GM06990 (cell line): ENCODE data around the gene KANSL1.

Experiments
- DNase-seq: peaks from one replicate; pipeline ENCODE4 v3.0.0-alpha.2; 2011; ENCODE audit not compliant: insufficient read length; ENCODE audit errors: extremely low read depth
- H3K27me3 ChIP-seq: replicated peaks from 2 replicates; pipeline ENCODE4 v1.6.0; 2011; ENCODE audit warnings: low read length; ENCODE audit not compliant: control insufficient read depth, insufficient read depth
- H3K36me3 ChIP-seq: 2 replicates; pipeline ENCODE4 v1.5.1; 2011; ENCODE audit warnings: low read length; ENCODE audit not compliant: control insufficient read depth, insufficient read depth
- H3K4me3 ChIP-seq: replicated peaks from 2 replicates; pipeline ENCODE4 v1.5.1; 2011; ENCODE audit warnings: low read depth, mild to moderate bottlenecking, control low read depth, low read length
- TF ChIP-seq, protein P1 (sequence below): IDR thresholded peaks from 2 replicates; pipeline ENCODE4 v1.5.1; 2011; ENCODE audit warnings: low read length, control low read depth, mild to moderate bottlenecking, inconsistent platforms; ENCODE audit not compliant: insufficient read depth, poor library complexity, severe bottlenecking

Gene KANSL1

DNA sequence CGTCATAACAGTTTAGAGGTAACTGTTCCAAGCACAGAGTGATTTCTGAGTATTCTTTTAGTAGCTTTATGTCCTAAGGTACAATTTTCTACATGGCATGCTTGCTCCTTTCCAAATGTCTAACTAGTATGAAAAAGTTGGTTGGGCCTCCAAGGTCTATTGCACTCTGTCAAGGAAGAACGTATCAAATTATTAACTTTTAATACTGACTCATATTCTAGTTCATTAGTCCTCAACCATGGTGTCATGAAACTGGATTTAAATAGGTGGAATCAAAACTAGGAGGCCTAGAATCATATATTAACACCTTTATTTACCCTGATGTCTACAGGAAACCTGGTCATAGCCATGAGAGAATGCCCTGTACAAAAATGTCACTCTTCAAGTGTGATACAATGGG lies 132.8 kb downstream of the KANSL1 start:
- DNase-seq = no peak
- TF ChIP-seq, protein P1, sequence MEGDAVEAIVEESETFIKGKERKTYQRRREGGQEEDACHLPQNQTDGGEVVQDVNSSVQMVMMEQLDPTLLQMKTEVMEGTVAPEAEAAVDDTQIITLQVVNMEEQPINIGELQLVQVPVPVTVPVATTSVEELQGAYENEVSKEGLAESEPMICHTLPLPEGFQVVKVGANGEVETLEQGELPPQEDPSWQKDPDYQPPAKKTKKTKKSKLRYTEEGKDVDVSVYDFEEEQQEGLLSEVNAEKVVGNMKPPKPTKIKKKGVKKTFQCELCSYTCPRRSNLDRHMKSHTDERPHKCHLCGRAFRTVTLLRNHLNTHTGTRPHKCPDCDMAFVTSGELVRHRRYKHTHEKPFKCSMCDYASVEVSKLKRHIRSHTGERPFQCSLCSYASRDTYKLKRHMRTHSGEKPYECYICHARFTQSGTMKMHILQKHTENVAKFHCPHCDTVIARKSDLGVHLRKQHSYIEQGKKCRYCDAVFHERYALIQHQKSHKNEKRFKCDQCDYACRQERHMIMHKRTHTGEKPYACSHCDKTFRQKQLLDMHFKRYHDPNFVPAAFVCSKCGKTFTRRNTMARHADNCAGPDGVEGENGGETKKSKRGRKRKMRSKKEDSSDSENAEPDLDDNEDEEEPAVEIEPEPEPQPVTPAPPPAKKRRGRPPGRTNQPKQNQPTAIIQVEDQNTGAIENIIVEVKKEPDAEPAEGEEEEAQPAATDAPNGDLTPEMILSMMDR = no peak
- Histone ChIP-seq H3K4me3 (no peak overlapping the region), H3K36me3 (no peaks in the 10 kb centered on the region; the same call in none of the 2 replicates), H3K27me3 (no peaks in the 10 kb centered on the region)

DNA sequence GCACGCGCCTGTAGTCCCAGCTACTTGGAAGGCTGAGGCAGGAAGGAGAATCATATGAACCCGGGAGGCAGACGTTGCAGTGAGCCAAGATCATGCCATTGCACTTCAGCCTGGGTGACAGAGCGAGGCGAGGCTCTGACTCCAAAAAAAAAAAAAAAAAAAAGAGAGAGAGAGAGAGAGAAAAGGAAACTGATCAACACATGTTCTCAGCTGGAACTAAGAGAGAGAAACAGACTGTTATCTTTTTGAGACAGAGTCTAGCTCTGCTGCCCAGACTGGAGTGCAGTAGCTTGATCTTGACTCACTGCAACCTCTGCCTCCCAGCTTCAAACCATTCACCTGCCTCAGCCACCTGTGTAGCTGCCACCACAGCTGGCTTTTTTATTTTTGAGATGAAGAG lies 133.7 kb downstream of the KANSL1 start:
- H3K4me3 ChIP-seq = no peak overlapping the region
- H3K27me3 ChIP-seq = no peaks in the 10 kb centered on the region
- no peaks in the 10 kb centered on the region; the same call in none of the 2 replicates for H3K36me3 ChIP-seq
- DNase-seq = no peak
- TF ChIP-seq, protein P1 = no peak

DNA sequence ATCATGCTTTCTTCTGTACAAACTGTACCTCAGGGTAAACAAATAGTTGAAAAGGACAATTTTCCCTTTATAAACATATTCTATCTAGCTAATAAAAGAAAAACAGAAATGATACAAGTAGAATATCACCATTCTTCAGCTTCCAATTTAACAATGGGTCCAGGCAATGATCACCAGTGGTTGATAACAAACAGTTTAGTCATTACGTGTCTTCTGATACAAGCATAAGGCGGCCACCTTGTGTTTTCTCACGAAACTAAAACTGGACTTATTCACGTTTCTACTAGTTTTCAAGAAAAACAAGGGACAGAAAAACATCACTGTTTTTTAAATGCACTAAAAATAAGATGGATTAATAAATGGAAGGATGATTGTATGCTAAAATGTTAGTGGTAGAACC lies 135.9 kb downstream of the KANSL1 start:
- Histone ChIP-seq H3K36me3 (no peaks in the 10 kb centered on the region; the same call in 1 of the 2 replicates), H3K27me3 (no peaks in the 10 kb centered on the region), H3K4me3 (no peak overlapping the region)
- TF ChIP-seq, protein P1 = no peak
- DNase-seq = no peak

DNA sequence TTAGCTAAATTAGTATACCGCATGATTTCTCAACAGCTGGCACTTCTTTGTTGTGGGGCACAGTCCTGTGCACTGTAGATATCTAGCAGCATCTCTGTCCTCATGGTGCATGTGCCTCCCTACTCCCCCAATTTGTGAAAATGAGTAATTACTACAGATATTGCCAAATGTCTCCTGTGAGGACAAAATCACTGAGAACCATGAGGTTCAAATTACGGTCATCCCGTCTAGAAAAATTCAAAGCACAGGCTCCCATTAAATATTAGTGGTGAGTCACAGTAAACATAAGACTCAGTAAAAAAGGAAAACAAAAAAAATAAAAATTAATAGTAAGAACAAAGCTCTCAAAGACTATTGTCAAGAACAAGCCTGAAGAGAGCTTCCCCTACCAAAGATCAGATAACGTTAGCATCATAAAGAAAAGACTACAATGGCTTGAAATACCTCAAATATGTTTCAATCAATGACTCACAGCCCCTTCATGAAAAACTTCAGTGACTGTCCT lies 136.4 kb downstream of the KANSL1 start:
- H3K36me3 ChIP-seq = no peaks in the 10 kb centered on the region; the same call in 1 of the 2 replicates
- no peak for DNase-seq
- TF ChIP-seq, protein P1 = no peak
- no peak overlapping the region for H3K4me3 ChIP-seq
- H3K27me3 ChIP-seq = no peaks in the 10 kb centered on the region

DNA sequence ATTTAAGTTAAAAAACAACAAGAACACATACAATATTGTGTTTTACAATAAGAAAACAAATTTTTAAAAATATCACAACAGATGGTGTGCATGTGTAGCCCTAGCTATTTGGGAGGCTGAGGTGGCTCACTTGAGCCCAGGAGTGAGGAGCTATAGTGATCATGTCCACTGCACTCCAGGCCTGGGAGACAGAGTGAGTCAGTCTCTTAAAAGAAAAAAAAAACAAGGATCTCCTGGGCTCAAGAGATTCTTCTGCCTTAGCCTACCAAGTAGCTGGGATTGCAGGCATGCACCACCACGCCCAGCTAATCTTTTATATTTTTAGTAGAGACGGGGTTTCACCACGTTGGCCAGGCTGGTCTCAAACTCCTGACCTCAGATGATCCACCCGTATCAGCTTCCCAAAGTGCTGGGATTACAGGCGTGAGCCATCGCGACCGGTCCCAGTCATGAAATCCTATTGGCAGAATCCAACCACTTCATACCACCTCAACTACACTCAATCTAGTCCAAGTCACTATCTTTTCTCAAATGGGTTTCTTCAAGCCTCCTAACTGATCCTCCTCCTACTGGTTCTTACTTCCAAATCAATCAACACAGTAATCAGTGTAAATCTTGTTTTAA lies 139.2 kb downstream of the KANSL1 start:
- no peaks in the 10 kb centered on the region for H3K27me3 ChIP-seq
- TF ChIP-seq, protein P1 = no peak
- peaks cover 2% of the 10 kb centered on the region for H3K36me3 ChIP-seq
- no peak overlapping the region for H3K4me3 ChIP-seq
- no peak for DNase-seq

DNA sequence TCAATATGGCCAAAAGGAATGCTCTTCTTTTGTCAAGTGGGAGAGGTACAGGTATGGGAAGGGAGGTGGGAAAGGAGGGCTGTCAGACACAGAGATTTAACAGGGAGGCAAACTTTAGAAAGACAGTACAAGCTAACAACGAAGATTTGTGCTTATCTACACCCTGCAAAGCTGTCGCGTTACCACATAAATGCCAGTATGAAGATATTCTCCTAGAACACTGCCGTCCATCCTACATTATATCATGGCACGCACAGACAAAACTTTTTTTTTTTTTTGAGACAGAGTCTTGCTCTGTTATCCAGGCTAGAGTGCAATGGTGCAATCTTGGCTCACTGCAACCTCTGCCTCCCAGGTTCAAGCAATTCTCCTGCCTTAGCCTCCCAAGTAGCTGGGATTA lies 143.6 kb downstream of the KANSL1 start:
- H3K4me3 ChIP-seq = no peak overlapping the region
- H3K27me3 ChIP-seq = no peaks in the 10 kb centered on the region
- TF ChIP-seq, protein P1 = no peak
- DNase-seq = no peak
- peaks cover 8% of the 10 kb centered on the region for H3K36me3 ChIP-seq
